HEK293 (cell line): ENCODE measurements around the gene CD109.

Experiments used
- CTCF ChIA-PET: fragments of 350-600 bp; formaldehyde crosslinking; extraction: SDS; loops from one replicate; lab custom pipeline; 2021; ENCODE audit warnings: antibody characterized with exemption; lab: Yijun Ruan, JAX
- POLR2A ChIA-PET: fragments of 300-600 bp; formaldehyde crosslinking; extraction: SDS; loops from one replicate; lab custom pipeline; 2020; ENCODE audit warnings: antibody characterized with exemption, inconsistent platforms; lab: Yijun Ruan, JAX
- H3K27ac ChIP-seq: fragments of 200-500 bp; sonication (Bioruptor generic); 2 replicates; pipeline ENCODE4 v1.5.1; 2014; ENCODE audit warnings: low read depth, low read length, control low read depth, inconsistent platforms; ENCODE audit errors: extremely low read depth
- H3K36me3 ChIP-seq, 2 experiments: fragments of 200-500 bp in 1 of 2; sonication (Bioruptor generic) in 1 of 2; 1 replicate in 1 of 2; 2 replicates in 1 of 2; pipeline ENCODE4 v1.5.1; 2014 to 2017; ENCODE audit warnings: inconsistent platforms in 2 of 2, low read length in 2 of 2; ENCODE audit not compliant: control insufficient read depth in 2 of 2, insufficient read depth in 1 of 2
- H3K4me1 ChIP-seq: fragments of 200-500 bp; sonication (Bioruptor generic); 2 replicates; pipeline ENCODE4 v1.5.1; 2014; ENCODE audit warnings: mild to moderate bottlenecking, low read length, inconsistent platforms; ENCODE audit not compliant: control insufficient read depth, insufficient read depth
- H3K4me3 ChIP-seq: 2 replicates; pipeline ENCODE4 v1.5.1; 2011; ENCODE audit warnings: low read depth, mild to moderate bottlenecking, control low read depth, low read length, moderate library complexity
- H3K9me3 ChIP-seq: fragments of 200-500 bp; sonication (Bioruptor generic); 2 replicates; pipeline ENCODE4 v1.5.1; 2014; ENCODE audit warnings: low read depth, low read length, inconsistent platforms; ENCODE audit not compliant: control insufficient read depth, insufficient read depth
- GLI2 ChIP-seq: fragments of 450-650 bp; formaldehyde crosslinking; IDR thresholded peaks from 2 replicates; pipeline ENCODE4; 2017; ENCODE audit warnings: missing biosample characterization, missing genetic modification characterization, low read depth, borderline replicate concordance
- KLF1 ChIP-seq: fragments of 450-650 bp; formaldehyde crosslinking; IDR thresholded peaks from 2 replicates; pipeline ENCODE4 v1.5.1; 2016; ENCODE audit warnings: missing biosample characterization, missing genetic modification characterization
- KLF9 ChIP-seq: fragments of 450-650 bp; formaldehyde crosslinking; IDR thresholded peaks from 2 replicates; pipeline ENCODE4 v1.5.1; 2016; ENCODE audit warnings: missing biosample characterization, missing genetic modification characterization, low read depth
- MZF1 ChIP-seq: fragments of 450-650 bp; formaldehyde crosslinking; IDR thresholded peaks from 2 replicates; pipeline ENCODE4 v1.5.1; 2017; ENCODE audit warnings: missing biosample characterization, missing genetic modification characterization, borderline replicate concordance
- REPIN1 ChIP-seq: fragments of 450-650 bp; formaldehyde crosslinking; IDR thresholded peaks from 2 replicates; pipeline ENCODE4 v1.5.1; 2017; ENCODE audit warnings: missing biosample characterization, missing genetic modification characterization, low read depth
- SCRT1 ChIP-seq: fragments of 450-650 bp; formaldehyde crosslinking; IDR thresholded peaks from 2 replicates; pipeline ENCODE4 v1.5.1; 2016; ENCODE audit warnings: missing biosample characterization, missing genetic modification characterization, borderline replicate concordance
- ZNF16 ChIP-seq: fragments of 450-650 bp; formaldehyde crosslinking; IDR thresholded peaks from 2 replicates; pipeline ENCODE4 v1.5.1; 2016; ENCODE audit warnings: low read depth, missing biosample characterization, missing genetic modification characterization
- ZNF341 ChIP-seq: fragments of 450-650 bp; formaldehyde crosslinking; IDR thresholded peaks from 2 replicates; pipeline ENCODE4; 2016; ENCODE audit warnings: low read depth, missing biosample characterization, missing genetic modification characterization
- ZNF473 ChIP-seq: fragments of 450-650 bp; formaldehyde crosslinking; IDR thresholded peaks from 2 replicates; pipeline ENCODE4 v1.5.1; 2017; ENCODE audit warnings: missing biosample characterization, missing genetic modification characterization
- ZNF48 ChIP-seq: fragments of 450-650 bp; formaldehyde crosslinking; IDR thresholded peaks from 2 replicates; pipeline ENCODE4 v1.5.1; 2016; ENCODE audit warnings: missing biosample characterization, missing genetic modification characterization
- ZNF514 ChIP-seq: fragments of 450-650 bp; formaldehyde crosslinking; IDR thresholded peaks from 2 replicates; pipeline ENCODE4 v1.5.1; 2016; ENCODE audit warnings: missing biosample characterization, missing genetic modification characterization
- ZNF621 ChIP-seq: fragments of 450-650 bp; formaldehyde crosslinking; IDR thresholded peaks from 2 replicates; pipeline ENCODE4 v1.5.1; 2017; ENCODE audit warnings: missing biosample characterization, missing genetic modification characterization
- ZNF658 ChIP-seq: fragments of 450-650 bp; formaldehyde crosslinking; IDR thresholded peaks from 2 replicates; pipeline ENCODE4; 2016; ENCODE audit warnings: missing biosample characterization, missing genetic modification characterization
- ZNF707 ChIP-seq: fragments of 450-650 bp; formaldehyde crosslinking; IDR thresholded peaks from 2 replicates; pipeline ENCODE4 v1.5.1; 2016; ENCODE audit warnings: missing biosample characterization, missing genetic modification characterization
- ZNF777 ChIP-seq: fragments of 450-650 bp; formaldehyde crosslinking; IDR thresholded peaks from 2 replicates; pipeline ENCODE4 v1.5.1; 2017; ENCODE audit warnings: missing biosample characterization, missing genetic modification characterization, borderline replicate concordance
- ZNF791 ChIP-seq: fragments of 450-650 bp; formaldehyde crosslinking; IDR thresholded peaks from 2 replicates; pipeline ENCODE4 v1.5.1; 2016; ENCODE audit warnings: missing biosample characterization, missing genetic modification characterization
- TF ChIP-seq, protein P1 (sequence below): fragments of 450-650 bp; formaldehyde crosslinking; IDR thresholded peaks from 2 replicates; pipeline ENCODE4 v1.5.1; 2016; ENCODE audit warnings: missing biosample characterization, missing genetic modification characterization
- TF ChIP-seq, protein P2 (sequence below): fragments of 450-650 bp; formaldehyde crosslinking; IDR thresholded peaks from 2 replicates; pipeline ENCODE4 v1.5.1; 2016; ENCODE audit warnings: missing biosample characterization, missing genetic modification characterization, borderline replicate concordance
- TF ChIP-seq, protein P3 (sequence below): fragments of 450-650 bp; formaldehyde crosslinking; IDR thresholded peaks from 2 replicates; pipeline ENCODE4 v1.5.1; 2017; ENCODE audit warnings: missing biosample characterization, missing genetic modification characterization
- TF ChIP-seq, protein P4 (sequence below): fragments of 450-650 bp; formaldehyde crosslinking; IDR thresholded peaks from 2 replicates; pipeline ENCODE4 v1.5.1; 2017; ENCODE audit warnings: missing biosample characterization, mild to moderate bottlenecking, missing genetic modification characterization, moderate library complexity

CD109 gene

DNA sequence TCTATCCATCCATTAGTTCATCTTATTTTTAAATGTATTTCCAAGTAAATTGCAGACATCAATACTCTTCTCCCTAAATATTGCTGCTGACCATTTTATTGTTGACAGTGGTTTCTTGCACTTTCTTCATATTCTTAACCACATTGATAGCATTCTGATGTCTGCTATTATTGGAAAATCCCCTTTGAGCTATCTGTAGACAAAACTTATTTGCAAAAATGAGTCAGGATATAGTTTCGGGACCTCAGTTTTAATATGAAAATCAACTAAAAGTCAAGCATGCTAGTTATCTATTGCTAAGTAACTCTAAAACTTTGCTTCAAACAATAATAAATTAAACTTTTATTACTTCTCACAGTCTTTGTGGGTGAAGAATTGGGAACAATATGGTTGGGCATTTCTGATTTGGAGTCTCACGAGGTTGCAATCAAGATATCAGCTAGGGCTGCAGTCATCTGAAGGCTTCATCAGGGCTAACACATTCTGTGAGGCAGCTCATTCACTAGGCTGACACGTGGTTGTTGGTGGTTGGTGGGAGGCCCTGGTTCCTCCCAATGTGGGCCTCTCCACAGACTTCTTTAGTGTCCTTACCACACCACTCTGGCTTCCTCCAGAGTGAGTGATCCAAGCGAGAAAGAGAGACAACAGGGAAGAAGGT is 32.7 kb downstream of the CD109 start:
- Histone ChIP-seq H3K36me3 (peaks cover 0 to 8% of the 10 kb centered on the region in 2 experiments; a peak in 1 of 3 replicates), H3K4me1 (no peaks in the 10 kb centered on the region), H3K27ac (no peak overlapping the region), H3K9me3 (no peaks in the 10 kb centered on the region), H3K4me3 (no peak overlapping the region)
- POLR2A ChIA-PET, result no interaction called here
- TF ChIP-seq, protein P1, sequence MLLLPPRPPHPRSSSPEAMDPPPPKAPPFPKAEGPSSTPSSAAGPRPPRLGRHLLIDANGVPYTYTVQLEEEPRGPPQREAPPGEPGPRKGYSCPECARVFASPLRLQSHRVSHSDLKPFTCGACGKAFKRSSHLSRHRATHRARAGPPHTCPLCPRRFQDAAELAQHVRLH (tag by site-specific recombination), result no peak
- TF ChIP-seq, protein P2, sequence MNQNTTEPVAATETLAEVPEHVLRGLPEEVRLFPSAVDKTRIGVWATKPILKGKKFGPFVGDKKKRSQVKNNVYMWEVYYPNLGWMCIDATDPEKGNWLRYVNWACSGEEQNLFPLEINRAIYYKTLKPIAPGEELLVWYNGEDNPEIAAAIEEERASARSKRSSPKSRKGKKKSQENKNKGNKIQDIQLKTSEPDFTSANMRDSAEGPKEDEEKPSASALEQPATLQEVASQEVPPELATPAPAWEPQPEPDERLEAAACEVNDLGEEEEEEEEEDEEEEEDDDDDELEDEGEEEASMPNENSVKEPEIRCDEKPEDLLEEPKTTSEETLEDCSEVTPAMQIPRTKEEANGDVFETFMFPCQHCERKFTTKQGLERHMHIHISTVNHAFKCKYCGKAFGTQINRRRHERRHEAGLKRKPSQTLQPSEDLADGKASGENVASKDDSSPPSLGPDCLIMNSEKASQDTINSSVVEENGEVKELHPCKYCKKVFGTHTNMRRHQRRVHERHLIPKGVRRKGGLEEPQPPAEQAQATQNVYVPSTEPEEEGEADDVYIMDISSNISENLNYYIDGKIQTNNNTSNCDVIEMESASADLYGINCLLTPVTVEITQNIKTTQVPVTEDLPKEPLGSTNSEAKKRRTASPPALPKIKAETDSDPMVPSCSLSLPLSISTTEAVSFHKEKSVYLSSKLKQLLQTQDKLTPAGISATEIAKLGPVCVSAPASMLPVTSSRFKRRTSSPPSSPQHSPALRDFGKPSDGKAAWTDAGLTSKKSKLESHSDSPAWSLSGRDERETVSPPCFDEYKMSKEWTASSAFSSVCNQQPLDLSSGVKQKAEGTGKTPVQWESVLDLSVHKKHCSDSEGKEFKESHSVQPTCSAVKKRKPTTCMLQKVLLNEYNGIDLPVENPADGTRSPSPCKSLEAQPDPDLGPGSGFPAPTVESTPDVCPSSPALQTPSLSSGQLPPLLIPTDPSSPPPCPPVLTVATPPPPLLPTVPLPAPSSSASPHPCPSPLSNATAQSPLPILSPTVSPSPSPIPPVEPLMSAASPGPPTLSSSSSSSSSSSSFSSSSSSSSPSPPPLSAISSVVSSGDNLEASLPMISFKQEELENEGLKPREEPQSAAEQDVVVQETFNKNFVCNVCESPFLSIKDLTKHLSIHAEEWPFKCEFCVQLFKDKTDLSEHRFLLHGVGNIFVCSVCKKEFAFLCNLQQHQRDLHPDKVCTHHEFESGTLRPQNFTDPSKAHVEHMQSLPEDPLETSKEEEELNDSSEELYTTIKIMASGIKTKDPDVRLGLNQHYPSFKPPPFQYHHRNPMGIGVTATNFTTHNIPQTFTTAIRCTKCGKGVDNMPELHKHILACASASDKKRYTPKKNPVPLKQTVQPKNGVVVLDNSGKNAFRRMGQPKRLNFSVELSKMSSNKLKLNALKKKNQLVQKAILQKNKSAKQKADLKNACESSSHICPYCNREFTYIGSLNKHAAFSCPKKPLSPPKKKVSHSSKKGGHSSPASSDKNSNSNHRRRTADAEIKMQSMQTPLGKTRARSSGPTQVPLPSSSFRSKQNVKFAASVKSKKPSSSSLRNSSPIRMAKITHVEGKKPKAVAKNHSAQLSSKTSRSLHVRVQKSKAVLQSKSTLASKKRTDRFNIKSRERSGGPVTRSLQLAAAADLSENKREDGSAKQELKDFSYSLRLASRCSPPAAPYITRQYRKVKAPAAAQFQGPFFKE, result no peak
- TF ChIP-seq ZNF777 (no peak), GLI2 (no peak), KLF1 (tag by site-specific recombination) (no peak), ZNF791 (tag by site-specific recombination) (no peak), ZNF621 (tag by site-specific recombination) (no peak), ZNF473 (no peak), KLF9 (tag by site-specific recombination) (no peak), ZNF514 (no peak), ZNF48 (tag by site-specific recombination) (no peak), REPIN1 (tag by site-specific recombination) (no peak)
- TF ChIP-seq, protein P3, sequence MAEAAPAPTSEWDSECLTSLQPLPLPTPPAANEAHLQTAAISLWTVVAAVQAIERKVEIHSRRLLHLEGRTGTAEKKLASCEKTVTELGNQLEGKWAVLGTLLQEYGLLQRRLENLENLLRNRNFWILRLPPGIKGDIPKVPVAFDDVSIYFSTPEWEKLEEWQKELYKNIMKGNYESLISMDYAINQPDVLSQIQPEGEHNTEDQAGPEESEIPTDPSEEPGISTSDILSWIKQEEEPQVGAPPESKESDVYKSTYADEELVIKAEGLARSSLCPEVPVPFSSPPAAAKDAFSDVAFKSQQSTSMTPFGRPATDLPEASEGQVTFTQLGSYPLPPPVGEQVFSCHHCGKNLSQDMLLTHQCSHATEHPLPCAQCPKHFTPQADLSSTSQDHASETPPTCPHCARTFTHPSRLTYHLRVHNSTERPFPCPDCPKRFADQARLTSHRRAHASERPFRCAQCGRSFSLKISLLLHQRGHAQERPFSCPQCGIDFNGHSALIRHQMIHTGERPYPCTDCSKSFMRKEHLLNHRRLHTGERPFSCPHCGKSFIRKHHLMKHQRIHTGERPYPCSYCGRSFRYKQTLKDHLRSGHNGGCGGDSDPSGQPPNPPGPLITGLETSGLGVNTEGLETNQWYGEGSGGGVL, result no peak
- CTCF ChIA-PET, result interaction anchor here (0.8 to 1.3 kb wide), 3 partner anchors 10 to 53 kb away, joined by 4 to 5 read pairs (median 4); no protein-coding TSS in a partner anchor

DNA sequence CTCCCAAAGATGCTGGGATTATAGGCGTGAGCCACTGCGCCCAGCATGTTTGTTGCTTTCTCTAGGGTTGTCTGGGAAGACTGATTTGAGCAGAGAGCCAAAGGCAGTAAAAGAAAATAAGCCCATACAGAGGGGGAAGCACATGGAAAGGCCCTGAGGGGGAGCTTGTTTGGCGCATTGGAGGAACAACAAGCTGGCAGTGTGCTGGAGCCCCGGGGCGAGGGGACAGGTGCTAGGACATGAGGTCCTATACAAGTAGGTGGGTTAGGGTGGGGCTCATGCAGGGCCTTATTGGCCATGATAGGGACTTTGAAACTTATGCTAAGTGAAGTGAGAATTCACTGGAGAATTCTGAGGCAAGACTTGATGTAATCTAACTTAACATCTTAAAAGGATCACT is 35.3 kb downstream of the CD109 start:
- H3K4me1 ChIP-seq, result no peaks in the 10 kb centered on the region
- CTCF ChIA-PET, result interaction anchor here (1.5 to 4.9 kb wide), 6 partner anchors 16 to 1478 kb away, joined by 5 to 179 read pairs (median 12); no protein-coding TSS in a partner anchor
- POLR2A ChIA-PET, result interaction anchor here (0.7 kb wide), 1 partner anchor 13 kb away, joined by 3 read pairs; no protein-coding TSS in a partner anchor
- H3K9me3 ChIP-seq, result no peaks in the 10 kb centered on the region
- H3K27ac ChIP-seq, result no peak overlapping the region
- no peak overlapping the region for H3K4me3 ChIP-seq
- peaks cover 0 to 11% of the 10 kb centered on the region in 2 experiments; a peak in 1 of 3 replicates for H3K36me3 ChIP-seq
- TF ChIP-seq KLF1 (tag by site-specific recombination) (no peak), MZF1 (no peak), ZNF777 (no peak), SCRT1 (no peak), ZNF658 (tag by site-specific recombination) (no peak), ZNF707 (no peak), ZNF16 (tag by site-specific recombination) (no peak), ZNF341 (tag by site-specific recombination) (no peak)
- TF ChIP-seq, protein P4, sequence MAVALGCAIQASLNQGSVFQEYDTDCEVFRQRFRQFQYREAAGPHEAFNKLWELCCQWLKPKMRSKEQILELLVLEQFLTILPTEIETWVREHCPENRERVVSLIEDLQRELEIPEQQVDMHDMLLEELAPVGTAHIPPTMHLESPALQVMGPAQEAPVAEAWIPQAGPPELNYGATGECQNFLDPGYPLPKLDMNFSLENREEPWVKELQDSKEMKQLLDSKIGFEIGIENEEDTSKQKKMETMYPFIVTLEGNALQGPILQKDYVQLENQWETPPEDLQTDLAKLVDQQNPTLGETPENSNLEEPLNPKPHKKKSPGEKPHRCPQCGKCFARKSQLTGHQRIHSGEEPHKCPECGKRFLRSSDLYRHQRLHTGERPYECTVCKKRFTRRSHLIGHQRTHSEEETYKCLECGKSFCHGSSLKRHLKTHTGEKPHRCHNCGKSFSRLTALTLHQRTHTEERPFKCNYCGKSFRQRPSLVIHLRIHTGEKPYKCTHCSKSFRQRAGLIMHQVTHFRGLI, result no peak
- TF ChIP-seq, protein P3, result no peak
